ENCODE measurements around the gene MAP2K6.

Gene MAP2K6

DNA sequence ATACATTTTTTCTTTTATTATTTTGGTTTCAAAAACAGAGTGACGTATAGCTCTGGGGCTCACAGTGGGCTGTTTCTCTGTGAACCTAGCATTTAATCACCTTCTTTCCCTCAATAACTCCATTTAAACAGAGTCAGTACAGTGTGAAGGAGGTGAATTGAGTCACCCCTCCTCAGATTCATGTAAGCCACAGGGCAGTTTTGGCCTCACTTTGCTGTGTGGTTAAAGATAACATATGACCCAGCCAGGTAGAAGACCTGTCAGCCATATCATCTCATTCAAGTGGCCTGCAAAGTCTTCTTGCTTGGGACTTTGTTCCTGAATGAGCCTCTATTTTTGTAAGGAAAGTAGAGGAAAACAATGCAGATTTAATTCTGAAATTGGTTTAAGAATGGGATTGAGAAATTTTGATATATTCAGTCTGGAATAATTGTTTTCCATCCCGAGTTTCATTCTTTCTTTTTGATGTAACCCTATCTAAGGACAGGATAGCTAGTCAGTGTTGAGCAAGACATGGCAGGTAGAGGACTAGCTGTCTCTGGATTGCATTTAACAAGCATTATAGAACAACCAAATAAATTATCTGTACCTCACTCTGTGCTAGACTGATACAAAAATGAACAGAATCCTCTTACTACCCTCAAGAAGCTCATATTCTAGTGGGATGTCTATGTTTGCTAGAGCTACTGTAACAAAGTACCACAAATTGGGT is 13.1 kb downstream of the MAP2K6 start:
- DNase-seq (ENCODE audit: low read depth in 2 of 2): no peak

DNA sequence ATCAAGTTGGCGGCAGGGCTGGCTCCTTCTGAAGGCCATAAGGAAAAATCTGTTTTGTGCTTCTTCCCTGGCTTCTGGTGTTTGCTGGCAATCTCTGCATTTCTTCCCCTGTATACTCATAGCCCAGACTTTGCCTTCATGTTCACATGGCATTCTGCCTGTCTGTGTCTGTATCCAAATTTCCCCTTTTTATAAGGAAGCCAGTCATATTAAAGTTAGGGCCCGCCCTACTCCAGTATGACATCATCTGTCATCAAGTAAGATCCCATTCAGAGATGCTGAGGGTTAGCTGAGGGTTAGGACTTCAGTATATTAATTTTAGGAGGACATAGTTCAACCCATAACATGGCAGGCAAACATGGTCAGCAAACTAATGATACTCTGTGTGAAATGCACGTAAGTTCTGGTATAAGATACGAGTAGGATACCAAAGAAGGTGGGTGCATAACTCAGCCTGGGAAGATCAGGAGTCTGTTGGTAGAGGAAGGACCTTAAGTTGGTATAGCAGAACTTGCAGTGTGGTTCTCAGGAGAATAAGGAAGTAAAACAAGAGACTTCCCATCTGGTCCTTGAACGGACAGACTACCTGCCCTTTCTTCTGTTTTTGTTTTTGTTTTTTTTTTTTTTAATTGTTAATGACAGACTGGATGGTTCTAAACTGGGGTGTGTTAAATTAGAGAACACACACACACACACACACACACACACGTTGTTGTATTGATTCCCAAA is 13.9 kb downstream of the MAP2K6 start:
- no peak for DNase-seq (ENCODE audit: low read depth in 2 of 2)

DNA sequence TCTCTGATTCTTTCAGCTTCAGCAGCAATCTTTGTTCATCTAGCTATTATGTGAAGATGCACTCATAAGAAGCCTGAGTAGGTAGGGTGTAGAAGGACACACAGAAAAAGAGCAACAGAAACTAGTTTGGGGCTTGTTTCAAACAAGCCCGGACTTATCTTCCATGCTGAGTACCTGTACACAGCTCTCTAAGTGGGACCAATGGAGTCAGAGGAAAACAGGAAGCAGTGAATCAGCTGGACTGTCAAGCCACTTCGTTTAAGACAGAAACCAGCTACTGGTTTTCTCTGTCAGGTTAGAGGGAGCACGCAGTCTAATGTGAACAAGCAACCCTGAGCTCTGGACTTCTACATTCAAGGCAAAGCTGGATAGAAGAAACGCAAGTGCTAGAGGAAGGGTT is 16.0 kb downstream of the MAP2K6 start:
- no peak for DNase-seq (ENCODE audit: low read depth in 2 of 2)

DNA sequence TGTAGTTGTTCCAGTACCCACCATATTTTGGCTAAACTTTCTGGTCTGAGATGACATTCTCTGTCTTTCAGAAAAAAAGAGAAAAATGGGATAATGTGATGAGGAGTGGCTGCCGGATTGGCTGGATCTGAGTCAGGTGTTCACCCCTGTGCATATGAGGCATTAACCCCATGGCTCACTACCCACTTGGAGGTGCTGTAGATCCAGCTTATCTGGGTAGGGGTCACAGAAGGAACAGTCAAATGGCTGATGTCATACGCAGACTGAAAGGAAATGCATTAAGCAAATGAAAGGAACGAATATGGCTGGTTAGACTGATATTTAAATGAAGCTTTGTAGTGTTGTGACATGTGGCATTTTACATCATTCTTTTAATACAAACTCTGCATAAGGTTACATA is 17.3 kb downstream of the MAP2K6 start:
- DNase-seq (ENCODE audit: low read depth in 2 of 2): no peak

DNA sequence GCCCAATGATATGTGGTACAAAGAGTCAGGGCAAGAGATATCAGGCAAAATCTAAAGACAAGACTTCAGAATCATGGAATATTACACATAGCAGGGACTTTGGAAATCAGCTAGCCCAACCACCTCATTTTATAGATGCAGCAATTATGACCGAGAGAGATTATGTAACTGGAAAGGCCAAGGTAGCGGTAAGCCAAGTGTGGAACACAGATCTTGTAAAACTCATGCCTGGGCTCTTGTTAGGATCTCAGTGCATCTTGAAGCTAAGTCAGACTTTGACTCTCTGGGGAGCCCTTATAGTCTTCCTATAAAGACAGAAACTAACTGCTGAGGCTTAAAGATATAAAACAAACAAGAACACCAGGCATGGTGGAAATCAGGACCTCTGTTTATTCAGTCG is 18.6 kb downstream of the MAP2K6 start:
- DNase-seq (ENCODE audit: low read depth in 2 of 2): no peak

DNA sequence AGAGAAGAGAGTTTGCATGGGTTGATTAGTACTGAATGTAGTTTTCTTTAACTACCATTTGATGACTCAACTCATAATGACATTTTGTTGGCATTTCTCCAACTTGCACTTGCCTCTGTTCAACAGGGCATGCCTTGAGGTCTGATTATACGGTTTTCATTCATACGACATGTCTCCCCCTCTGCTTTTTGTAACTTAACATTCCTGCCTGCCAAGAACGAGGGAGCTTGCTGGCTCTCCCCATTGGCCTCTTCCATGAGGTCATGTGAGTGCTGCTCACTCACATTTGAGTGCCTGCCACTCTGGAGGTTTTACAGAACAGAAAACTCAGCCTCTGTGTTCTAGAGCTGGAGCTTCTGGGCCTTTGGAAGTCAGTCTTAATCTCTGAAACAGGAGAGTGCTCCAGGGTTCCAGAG is 19.7 kb downstream of the MAP2K6 start:
- no peak for DNase-seq (ENCODE audit: low read depth in 2 of 2)

DNA sequence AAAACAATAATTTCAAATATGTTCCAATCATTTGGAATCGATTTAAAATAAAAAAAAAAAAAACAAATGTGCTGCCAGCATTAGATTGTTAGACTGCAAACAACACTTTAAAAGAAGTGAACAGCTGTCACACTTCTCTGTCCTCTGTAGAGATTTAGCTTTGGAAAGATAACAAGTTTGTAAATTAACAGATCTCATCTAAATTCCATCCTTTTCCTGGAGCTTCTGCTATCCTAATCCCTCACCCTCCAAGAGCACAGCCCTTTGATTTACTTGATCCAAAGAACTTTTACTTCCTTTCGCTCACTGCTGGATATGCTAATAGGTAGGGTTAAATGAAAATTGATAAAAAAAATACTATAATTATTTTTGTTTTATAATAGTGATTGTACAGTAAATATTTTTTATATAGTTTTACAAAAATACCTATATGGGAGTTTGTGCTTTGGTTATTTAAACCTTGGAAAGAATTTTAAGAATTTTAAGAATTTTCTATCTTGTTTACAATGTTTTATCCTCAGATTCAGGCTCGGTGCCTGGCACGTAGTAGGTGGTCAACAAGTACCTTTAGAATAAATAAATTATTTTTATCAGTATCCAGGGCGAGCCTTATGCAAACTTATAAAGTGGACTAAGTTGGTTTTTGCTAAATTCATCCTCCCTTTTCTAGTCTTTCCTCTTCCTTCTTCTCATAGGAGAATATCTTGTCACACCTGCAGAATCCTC is 21.6 kb downstream of the MAP2K6 start:
- DNase-seq (ENCODE audit: low read depth in 2 of 2): no peak

DNA sequence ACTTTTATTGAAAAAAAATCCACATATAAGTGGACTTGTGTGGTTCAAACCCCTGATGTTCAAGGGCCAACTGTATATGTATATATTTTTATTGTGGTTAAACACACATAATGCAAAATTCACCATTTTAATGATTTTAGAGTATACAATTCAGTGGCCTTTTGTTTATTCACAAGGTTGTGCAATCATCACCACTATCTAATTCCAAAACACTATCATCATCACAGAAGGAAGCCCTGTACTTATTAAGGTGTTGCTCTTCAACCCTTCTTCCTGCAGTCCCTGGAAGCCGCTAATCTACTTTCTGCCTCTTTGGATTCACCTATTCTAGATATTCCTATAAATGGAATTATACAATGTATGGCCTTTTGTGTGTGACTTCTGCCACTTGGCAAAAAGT is 23.0 kb downstream of the MAP2K6 start:
- no peak for DNase-seq (ENCODE audit: low read depth in 2 of 2)

DNA sequence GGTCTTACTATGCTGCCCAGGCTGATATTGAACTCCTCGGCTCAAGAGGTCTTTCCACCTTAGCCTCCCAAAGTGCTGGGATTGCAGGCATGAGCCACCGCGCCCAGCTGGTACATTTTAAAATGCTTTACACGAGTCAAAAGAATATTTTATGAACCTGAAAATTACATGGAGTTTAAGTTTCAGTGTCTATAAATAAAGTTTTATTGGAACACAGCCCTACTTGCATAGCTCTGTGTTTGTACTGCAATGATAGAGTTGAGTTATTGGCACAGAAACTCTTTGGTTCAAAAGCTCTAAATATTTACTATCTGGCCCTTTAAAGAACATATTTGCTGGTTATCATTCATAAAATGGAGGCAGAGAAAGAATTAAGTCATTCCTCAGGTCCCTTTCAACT is 24.3 kb downstream of the MAP2K6 start:
- DNase-seq (ENCODE audit: low read depth in 2 of 2): no peak

DNA sequence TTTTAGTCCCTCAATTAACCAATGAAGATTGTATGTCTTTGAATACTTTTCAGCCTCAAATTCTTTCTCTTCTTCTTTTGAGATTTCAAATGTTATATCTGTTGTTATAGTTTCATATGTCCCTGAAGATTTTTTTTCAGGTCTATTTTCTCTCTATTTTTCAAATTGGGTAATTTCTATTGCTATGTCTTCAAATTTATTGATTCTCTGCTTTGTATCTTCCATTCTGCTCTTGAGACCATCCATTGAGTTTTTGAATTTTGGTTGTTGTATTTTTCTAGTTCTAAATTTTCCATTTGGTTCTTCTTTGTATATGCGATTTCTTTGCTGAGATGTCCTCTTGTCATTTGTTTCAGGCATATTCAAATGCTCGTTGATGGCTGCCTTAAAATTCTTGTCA is 26.7 kb downstream of the MAP2K6 start:
- no peak for DNase-seq (ENCODE audit: low read depth in 2 of 2)

DNA sequence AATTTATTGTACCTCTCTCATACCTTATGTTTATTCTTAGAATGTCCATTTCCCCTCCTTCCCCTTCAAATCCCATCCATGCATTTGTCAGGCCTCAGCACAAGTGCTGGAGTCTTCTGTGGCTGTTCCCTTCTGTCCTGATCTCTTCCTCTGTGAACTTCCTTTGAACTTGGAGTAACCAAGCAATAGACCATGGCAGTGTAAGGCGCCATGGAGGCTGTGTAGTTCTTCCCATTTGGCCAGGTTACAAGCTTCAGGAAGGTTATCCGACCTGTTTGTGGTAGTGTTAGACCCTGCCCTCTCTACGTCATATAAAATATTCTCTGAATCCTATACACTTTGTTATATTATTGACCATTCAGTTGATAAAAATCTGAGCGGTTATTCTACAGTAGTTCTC is 28.6 kb downstream of the MAP2K6 start:
- no peak for DNase-seq (ENCODE audit: low read depth in 2 of 2)

DNA sequence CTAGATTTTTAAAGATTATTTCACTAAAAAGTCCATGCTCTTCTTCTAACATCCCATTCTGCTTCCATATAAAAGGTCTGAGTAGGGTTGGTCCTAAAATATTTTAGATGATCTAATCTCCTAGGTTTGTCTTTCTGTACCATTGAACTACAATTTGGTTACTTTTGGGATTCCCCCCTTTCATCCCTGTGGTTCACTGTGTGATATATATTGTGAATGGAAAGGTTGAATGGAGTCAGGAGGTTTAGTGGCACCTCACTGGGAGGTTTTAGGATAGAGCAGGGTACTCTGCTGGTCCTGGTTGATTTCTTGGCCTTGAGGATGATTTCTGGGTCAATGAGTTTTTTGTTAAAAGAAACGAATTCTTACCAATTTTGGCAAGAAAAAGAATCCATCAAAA is 29.5 kb downstream of the MAP2K6 start:
- no peak for DNase-seq (ENCODE audit: low read depth in 2 of 2)

DNA sequence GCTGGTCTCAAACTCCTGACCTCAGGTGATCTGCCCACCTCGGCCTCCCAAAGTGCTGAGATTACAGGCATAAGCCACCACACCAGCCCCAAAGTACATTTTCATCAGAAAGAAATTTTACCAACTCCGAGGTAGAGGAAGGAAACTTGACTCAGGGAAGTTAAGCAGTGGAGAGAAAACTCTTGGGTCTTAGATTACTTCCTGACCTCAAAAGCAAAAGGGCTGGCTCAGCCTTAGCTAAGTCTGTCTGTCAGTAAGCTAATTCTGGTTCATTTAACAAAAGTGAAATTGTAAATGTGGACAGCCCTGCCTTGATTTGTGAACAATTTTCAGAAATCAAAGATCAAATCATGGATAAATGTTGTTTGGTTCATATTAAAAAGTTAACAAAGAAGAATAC is 30.6 kb downstream of the MAP2K6 start:
- DNase-seq (ENCODE audit: low read depth in 2 of 2): no peak

DNA sequence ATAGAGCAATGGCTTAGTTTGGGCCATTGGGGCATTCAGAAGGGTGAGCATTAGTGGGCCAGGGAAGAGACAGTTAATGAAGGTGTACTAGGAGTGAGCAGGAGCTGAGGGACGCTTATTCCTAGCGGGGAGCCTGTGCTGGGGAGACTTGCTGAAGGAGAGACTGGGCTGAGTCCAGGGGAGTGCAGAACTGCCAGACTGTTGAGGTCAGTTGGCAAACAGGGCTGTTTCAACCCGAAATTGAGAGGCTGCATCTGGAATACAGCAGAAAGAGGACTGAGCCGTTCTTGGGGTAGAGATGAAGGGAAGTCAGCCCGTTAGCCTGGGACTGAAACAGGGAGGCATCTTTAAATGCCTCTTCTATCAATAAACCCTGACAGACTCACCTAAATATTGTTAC is 33.2 kb downstream of the MAP2K6 start:
- no peak for DNase-seq (ENCODE audit: low read depth in 2 of 2)

DNA sequence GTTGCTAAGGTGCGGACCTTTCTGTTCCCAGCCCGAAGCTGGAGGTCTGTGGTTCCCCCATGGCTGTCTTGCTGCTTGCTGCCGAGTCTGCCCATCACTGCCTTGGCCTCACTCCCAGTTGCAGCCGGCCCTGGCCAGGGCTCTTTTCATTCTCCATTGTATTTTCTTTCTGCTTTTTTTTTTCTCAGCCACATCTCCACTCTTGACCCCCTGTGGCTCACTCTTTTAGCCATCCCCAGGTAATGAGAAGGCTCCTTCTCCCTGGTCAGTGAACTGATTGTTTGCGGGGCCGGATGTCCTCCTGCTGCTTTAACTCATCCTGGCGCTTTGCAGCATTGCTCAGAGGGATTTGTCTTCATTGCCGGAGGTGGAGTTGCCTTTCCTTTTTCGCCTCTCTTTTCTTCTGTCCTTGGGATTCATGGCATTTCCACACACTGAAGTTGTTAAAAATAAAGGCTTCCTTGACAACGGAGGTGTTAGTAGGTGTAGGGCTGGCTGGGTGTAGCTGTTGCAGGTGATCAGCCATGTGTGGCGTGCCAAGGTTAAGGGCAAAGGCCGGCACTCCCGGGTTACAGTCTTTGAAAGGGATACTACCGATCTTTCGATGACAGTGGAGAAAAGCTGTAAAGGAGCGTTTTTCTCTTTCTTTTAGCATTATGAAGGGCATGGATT is 34.1 kb downstream of the MAP2K6 start:
- no peak for DNase-seq (ENCODE audit: low read depth in 2 of 2)

DNA sequence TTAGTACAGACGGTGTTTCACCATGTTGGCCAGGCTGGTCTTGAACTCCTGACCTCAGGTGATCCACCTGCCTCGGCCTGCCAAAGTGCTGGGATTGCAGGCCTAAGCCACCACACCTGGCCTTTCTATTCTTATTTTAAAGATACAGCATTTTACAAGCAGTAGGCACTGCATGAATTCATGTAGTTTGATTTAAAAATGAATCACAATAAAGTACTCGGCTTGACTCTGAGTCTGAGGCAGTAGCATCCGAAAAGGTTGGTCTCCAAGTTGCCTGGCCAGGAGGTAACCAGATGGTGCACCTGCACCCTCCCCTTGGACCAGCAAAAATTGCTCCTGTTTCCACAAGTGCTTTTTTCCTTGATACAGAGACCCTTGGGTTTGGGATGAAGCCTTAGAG is 35.6 kb downstream of the MAP2K6 start:
- no peak for DNase-seq (ENCODE audit: low read depth in 2 of 2)

DNA sequence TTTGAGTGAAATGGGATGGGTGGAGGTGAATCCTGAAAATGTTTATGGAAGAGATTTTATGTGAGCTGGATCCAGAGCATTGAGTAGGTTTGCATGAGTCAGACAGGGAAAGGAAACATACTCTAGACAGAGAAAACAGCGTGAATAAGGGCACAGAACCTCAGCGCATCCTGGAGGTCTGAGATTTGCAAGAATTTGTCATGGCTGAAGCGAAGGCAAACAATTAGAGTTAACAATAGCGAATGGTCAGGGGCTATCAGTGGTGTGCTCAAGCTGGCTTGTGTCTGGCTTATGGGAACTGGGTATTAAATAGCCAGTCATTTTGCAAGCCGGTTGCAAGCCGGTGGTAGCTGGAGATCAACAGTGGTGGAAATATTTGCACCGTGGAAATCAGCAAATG is 36.4 kb downstream of the MAP2K6 start:
- no peak for DNase-seq (ENCODE audit: low read depth in 2 of 2)

DNA sequence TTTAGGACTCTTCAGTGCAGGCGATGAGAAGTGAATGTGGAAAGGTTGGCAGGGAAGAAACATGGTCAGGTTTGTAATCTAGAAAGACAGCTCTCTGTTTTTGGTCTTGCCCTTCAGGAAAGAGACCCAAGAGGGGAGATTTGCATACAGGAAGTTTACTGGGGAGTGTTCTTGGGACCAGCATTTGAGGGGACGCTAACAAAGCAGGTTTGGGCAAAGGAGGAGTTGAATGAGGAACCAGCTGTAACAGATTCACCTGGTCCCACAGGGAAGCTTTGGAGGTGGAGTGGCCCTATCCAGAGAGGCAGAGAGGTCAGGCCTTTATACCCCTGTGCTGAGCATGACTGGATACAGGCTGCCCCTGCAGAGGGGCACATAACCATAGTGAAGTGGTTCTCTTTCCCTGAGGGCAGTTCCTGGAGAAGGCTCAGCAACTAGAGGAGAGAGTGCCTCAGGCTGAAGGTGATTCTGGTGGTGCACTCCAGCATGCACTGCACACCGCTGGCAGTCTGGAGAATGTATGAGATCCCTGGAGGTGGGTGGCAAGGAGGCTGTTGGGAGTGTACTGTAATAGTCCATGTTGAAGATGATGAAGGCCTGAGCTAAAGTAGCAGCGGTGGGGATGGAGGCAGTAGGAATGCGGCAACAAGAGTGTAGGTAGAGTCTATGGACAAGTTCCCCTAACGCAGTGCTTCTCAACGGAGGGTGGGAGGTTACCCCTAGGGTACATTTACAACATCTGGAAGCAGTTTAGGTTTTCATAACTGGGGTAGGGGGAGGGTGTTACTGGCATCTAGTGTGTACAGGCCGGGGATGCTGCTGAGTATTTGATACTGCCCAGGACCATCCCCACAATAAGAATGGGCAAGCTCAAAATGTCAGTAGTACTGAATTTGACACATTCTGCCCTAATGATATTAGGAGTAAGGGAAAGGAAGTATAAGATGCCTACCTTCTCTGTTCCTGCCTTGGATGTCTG is 37.2 kb downstream of the MAP2K6 start:
- DNase-seq (ENCODE audit: low read depth in 2 of 2): no peak

DNA sequence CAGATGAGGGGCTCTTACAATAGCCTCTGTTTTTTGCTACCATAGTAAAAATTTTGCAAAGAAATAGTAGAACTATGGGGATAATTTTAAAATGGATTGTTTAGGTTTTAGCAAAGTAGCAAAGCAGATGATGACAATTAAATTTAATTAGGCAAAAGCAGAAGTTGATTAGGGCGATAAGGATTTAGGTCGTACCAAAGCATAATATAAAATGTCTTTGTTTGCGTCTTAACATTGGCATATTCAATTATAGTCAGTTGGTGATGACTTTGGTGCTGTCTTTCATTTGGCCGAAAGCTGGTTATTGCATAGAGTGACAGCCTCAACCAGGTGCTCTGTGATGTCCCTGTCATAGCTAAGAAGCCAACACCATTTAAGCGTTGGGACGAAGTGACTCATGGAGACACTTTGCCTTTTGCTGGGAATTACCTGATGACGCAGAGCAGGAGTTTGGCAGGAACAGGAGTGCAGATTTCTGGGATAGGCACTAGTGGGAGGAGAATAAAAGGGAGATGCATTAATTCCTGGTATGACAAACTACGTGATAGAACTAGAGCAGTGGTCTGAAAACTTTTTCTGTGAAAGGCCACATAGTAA is 38.3 kb downstream of the MAP2K6 start:
- no peak for DNase-seq (ENCODE audit: low read depth in 2 of 2)

DNA sequence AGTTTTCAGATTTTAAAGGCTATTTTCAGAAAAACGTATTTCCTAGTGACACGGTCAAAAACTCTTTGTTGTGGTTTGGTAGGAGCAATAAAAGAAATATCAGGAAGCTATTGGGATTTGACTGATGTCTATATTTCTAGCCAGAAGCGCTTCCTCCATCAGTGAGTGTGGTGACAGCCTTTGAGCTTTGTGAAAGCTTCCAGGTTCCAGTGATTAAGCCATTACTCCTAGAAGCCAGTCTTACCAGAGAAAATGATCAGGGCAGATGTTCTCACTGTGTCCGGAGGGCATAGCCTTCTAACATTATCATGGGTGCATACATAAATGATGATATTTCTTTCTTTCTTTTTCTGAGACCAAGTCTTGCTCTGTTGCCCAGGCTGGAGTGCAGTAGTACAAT is 39.6 kb downstream of the MAP2K6 start:
- no peak for DNase-seq (ENCODE audit: low read depth in 2 of 2)

DNA sequence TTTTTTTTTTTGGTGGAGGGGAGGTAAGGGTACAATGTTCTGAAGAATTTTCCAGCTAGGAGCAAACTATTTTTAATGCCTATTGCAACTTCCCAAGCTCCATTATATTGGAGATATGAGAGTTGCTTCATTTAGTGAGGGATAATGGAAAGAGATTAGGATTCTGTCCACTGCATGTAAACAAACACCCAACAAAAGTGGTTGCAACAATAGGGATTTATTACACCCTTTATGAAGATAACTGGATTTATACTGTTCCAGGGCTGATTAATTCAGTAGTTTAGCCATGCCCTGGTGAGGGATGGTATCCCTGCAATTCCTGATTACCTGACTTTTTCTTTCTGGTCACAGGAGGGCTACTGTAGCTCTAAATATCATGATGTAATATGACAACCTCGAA is 40.5 kb downstream of the MAP2K6 start:
- no peak for DNase-seq (ENCODE audit: low read depth in 2 of 2)

Measured in stimulated activated CD8-positive, alpha-beta memory T cell treated with anti-CD3 and anti-CD28 coated beads, Interleukin-15, amount 100 ng/mL, for 48 hours (primary cell).